Suppressor macrophage treated with lipopolysaccharide for 1 hour (primary cell): Measurements from ENCODE around the gene DOCK10.

ENCODE experiments used
- DNase-seq, 3 donors: peaks; one replicate each; pipeline ENCODE4 v3.0.0-alpha.2; 2020 to 2022

The DOCK10 gene

GRCh38 chr2:224757934-224758548 lies 284.2 kb downstream of the DOCK10 start:
- DNase-seq: no peak

GRCh38 chr2:224753743-224754540 lies 288.3 kb downstream of the DOCK10 start:
- no peak for DNase-seq

- peak in 1 of 3 donors; percentile 28 for DNase-seq
Observed at GRCh38 chr2:224751996-224752698, 290.1 kb downstream of the DOCK10 start.

GRCh38 chr2:224749136-224749535 lies 293.1 kb downstream of the DOCK10 start:
- no peak for DNase-seq

GRCh38 chr2:224747765-224748164 lies 294.5 kb downstream of the DOCK10 start:
- no peak for DNase-seq

- DNase-seq: no peak
Observed at GRCh38 chr2:224736227-224736626, 306.0 kb downstream of the DOCK10 start.

GRCh38 chr2:224734949-224735348 lies 307.3 kb downstream of the DOCK10 start:
- DNase-seq: peak in 2 of 3 donors; percentile 6 to 18

- no peak for DNase-seq
Observed at GRCh38 chr2:224731665-224732064, 310.6 kb downstream of the DOCK10 start.

- no peak for DNase-seq
Observed at GRCh38 chr2:224729435-224729834, 312.8 kb downstream of the DOCK10 start.

- no peak for DNase-seq
Observed at GRCh38 chr2:224724331-224724730, 317.9 kb downstream of the DOCK10 start.

GRCh38 chr2:224723586-224724217 lies 318.6 kb downstream of the DOCK10 start:
- DNase-seq: peak; percentile 59 to 79 (median 77)

GRCh38 chr2:224722770-224723169 lies 319.5 kb downstream of the DOCK10 start:
- DNase-seq: no peak

GRCh38 chr2:224722250-224722649 lies 320.0 kb downstream of the DOCK10 start:
- DNase-seq: peak in 1 of 3 donors; percentile 9

- no peak for DNase-seq
Observed at GRCh38 chr2:224716921-224717320, 325.3 kb downstream of the DOCK10 start.

- DNase-seq: no peak
Observed at GRCh38 chr2:224716201-224716600, 326.1 kb downstream of the DOCK10 start, which contains the start of gene CCDC195. Gene CCDC195 (minus strand): TSS chr2:224716365. CDS start chr2:224716365, 0 bp downstream.
